Left ventricle myocardium inferior (tissue), 1 donor: ENCODE results near the gene TMEM270. TPM values are rescaled to one million over a fixed set of nuclear protein-coding genes. Genes with fewer than 3 reads are reported as not detected.

ENCODE experiments used
- DNase-seq: peaks from one replicate; pipeline ENCODE4 v3.0.0-alpha.2; 2020
- H3K27ac ChIP-seq: fragments of 200-600 bp; replicated peaks from 2 replicates; pipeline ENCODE4 v1.8.0; 2021
- H3K27me3 ChIP-seq: fragments of 200-600 bp; 2 replicates; pipeline ENCODE4 v1.8.0; 2021; ENCODE audit warnings: low read depth
- H3K36me3 ChIP-seq: fragments of 200-600 bp; 2 replicates; pipeline ENCODE4 v1.8.0; 2021
- H3K4me1 ChIP-seq: fragments of 200-600 bp; 2 replicates; pipeline ENCODE4 v1.8.0; 2021
- H3K4me3 ChIP-seq: fragments of 200-600 bp; 2 replicates; pipeline ENCODE4 v1.8.0; 2021; ENCODE audit warnings: mild to moderate bottlenecking, moderate library complexity
- H3K9me3 ChIP-seq: fragments of 200-600 bp; replicated peaks from 2 replicates; pipeline ENCODE4 v1.8.0; 2021
- CTCF ChIP-seq: fragments of 200-600 bp; IDR thresholded peaks from 2 replicates; pipeline ENCODE4 v1.8.0; 2021; ENCODE audit warnings: antibody characterized with exemption, mild to moderate bottlenecking, borderline replicate concordance
- intact Hi-C: fragments of 100-400 bp; cut with micrococcal nuclease; formaldehyde crosslinking; loops from one replicate; pipeline ENCODE4 v1.11.0; 2022
- total RNA-seq: library from RNA; stranded (reverse); fragmentation: NEBNext Ultra II Directional; extraction: Animal tissue kit (Norgen Biotek cat#: 25700); gene quantifications from one replicate; pipeline ENCODE4 v1.2.1, GENCODE V29; 2021
- donor health status: DM: no; HTN: yes; CAD: no; lungs with severe emphysema.

TMEM270 gene
- total RNA-seq, 1 donor from 2014 or later, result not detected

DNA sequence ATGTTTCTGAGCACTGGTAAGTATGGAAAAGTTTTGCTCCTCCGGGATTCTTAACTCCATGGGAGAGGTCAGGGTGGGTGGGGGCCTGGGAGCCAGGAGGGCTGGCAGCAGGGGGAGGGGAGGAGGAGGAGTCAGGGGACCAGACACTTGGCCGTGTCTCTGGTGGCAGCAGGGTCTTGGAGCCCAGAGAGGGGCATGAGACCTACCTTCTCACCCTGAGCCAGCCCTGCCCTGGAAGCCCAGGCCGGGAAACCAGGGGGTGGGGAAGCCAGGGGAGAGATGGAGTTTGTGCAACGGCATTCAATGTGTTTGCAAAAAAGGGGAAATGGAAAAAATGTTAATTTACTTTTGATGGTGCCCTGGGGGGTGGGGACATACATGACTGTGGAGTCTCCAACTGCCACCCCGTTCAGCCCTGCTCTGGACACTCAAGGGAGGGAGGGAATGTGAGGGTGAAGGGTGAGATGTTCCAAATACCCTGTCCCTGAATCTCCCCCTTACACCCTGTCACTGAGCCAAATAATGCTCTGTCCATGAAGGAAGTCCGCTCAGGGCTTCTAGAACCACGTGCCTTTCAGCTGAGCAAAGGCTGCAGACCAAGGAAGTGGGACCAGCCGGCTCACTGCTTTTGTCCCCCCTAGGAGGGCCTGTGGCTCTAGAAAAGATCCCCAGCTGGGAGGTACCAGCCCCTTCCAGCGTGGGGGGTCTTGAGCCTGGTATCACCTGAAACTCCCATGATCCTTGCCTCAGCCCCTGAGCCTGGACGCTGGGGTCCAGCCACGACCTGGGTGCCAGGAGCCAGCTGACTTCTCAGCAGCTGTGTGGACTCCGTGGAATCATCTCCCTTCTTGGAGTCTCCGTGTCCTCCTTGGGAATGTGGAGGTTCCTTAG lies 48.3 kb downstream of the TMEM270 start:
- H3K27ac ChIP-seq, result no peak overlapping the region
- H3K9me3 ChIP-seq, result no peaks in the 10 kb centered on the region
- peaks cover 9% of the 10 kb centered on the region for H3K27me3 ChIP-seq
- intact Hi-C loops, result no loop called here
- H3K4me3 ChIP-seq, result no peak overlapping the region
- no peaks in the 10 kb centered on the region for H3K36me3 ChIP-seq
- TF ChIP-seq CTCF, result no peak
- no peak for DNase-seq
- peaks cover 5% of the 10 kb centered on the region for H3K4me1 ChIP-seq

- H3K36me3 ChIP-seq, result no peaks in the 10 kb centered on the region
- peaks cover 5% of the 10 kb centered on the region for H3K4me1 ChIP-seq
- peaks cover 9% of the 10 kb centered on the region for H3K27me3 ChIP-seq
- H3K9me3 ChIP-seq, result no peaks in the 10 kb centered on the region
- H3K27ac ChIP-seq, result no peak overlapping the region
- no peak for DNase-seq
- no peak overlapping the region for H3K4me3 ChIP-seq
- intact Hi-C loops, result no loop called here
- TF ChIP-seq CTCF, result no peak
These were observed 49.0 kb downstream of the TMEM270 start for GRCh38 chr7:73909996-73910395.

DNA sequence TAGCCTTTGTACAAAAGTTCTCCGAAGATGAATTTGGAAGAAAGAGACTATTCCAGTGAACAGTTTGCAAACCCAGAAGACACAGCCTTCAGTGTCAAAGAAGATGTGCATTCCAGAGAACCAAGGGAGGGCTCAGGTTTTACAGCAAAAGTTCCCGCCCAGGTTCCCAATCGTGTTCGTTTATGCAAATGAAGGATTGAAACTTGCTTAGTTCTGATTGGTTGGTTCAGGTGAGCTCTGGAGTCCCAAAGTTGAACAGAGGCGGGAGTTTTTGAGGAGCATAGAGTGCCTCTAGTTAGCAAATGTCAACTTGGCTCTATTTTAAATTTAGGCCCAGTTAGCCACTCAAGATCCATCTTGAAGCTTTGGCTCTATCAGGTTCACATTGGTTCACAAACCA lies 51.3 kb downstream of the TMEM270 start:
- Histone ChIP-seq H3K36me3 (no peaks in the 10 kb centered on the region), H3K27me3 (peaks cover 26% of the 10 kb centered on the region), H3K27ac (no peak overlapping the region), H3K4me1 (peaks cover 5% of the 10 kb centered on the region), H3K9me3 (no peaks in the 10 kb centered on the region), H3K4me3 (no peak overlapping the region)
- DNase-seq, result no peak
- intact Hi-C loops, result no loop called here
- TF ChIP-seq CTCF, result no peak

Other genes starting within 250 kb of the TMEM270 start
- gene MLXIPL, start 236.6 kb upstream of the TMEM270 start, total RNA-seq, result 0.41 TPM
- 3.1 TPM for gene VPS37D, start 193.3 kb upstream of the TMEM270 start, total RNA-seq
- 14.0 TPM for gene DNAJC30, start 177.7 kb upstream of the TMEM270 start, total RNA-seq
- 65.0 TPM for gene BUD23, start 177.6 kb upstream of the TMEM270 start, total RNA-seq
- gene STX1A, start 141.5 kb upstream of the TMEM270 start, total RNA-seq, result 2.9 TPM
- gene ABHD11, start 122.4 kb upstream of the TMEM270 start, total RNA-seq, result 25.2 TPM
- not detected for gene CLDN3, start 90.9 kb upstream of the TMEM270 start, total RNA-seq
- 0.27 TPM for gene CLDN4, start 30.2 kb upstream of the TMEM270 start, total RNA-seq
- 0.44 TPM for gene METTL27, start 18.6 kb upstream of the TMEM270 start, total RNA-seq
- gene ELN, start 167.0 kb downstream of the TMEM270 start, total RNA-seq, result 51.6 TPM
- 10.1 TPM for gene LIMK1, start 222.6 kb downstream of the TMEM270 start, total RNA-seq